Measurements from ENCODE around the gene SZT2. TPM values are rescaled to one million over a fixed set of nuclear protein-coding genes. Genes with fewer than 3 reads are reported as not detected.

Gene SZT2
- total RNA-seq, 1 donor from 2014 or later = 139 TPM

DNA sequence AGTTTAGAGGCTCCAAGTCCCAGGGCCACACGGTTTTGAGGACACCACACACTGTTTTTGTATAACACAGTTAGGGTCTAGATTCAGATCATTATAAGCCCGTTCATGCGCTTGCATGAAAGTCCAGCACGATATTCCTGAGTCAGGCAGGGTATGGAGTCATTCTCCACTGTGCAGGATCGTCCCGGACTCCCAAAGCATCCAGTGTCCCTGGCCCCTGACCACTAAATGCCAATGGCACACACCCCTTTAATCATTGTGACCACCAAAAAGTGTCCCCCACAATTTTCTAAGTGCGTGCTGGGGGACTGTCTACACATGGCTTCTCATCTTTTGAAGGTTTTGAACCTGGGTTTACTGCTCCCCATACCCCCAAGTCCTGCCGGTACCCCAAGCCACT is 113.8 kb downstream of the SZT2 start:
- ChIA-PET CTCF (no interaction called here), POLR2A (no interaction called here)
- TF ChIP-seq, protein P1, sequence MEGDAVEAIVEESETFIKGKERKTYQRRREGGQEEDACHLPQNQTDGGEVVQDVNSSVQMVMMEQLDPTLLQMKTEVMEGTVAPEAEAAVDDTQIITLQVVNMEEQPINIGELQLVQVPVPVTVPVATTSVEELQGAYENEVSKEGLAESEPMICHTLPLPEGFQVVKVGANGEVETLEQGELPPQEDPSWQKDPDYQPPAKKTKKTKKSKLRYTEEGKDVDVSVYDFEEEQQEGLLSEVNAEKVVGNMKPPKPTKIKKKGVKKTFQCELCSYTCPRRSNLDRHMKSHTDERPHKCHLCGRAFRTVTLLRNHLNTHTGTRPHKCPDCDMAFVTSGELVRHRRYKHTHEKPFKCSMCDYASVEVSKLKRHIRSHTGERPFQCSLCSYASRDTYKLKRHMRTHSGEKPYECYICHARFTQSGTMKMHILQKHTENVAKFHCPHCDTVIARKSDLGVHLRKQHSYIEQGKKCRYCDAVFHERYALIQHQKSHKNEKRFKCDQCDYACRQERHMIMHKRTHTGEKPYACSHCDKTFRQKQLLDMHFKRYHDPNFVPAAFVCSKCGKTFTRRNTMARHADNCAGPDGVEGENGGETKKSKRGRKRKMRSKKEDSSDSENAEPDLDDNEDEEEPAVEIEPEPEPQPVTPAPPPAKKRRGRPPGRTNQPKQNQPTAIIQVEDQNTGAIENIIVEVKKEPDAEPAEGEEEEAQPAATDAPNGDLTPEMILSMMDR (IDR thresholded peaks at IDR 0.05) = no peak
- peaks cover 22% of the 10 kb centered on the region for H3K27me3 Mint-ChIP-seq
- H3K4me1 Mint-ChIP-seq = no peaks in the 10 kb centered on the region
- intact Hi-C loops (cut with micrococcal nuclease) = no loop called here
- H3K36me3 Mint-ChIP-seq (ENCODE audit: low read depth) = no peaks in the 10 kb centered on the region
- no peak overlapping the region for H3K27ac Mint-ChIP-seq
- no peak overlapping the region for H3K4me3 Mint-ChIP-seq
- no peaks in the 10 kb centered on the region for H3K9me3 Mint-ChIP-seq
- ATAC-seq (ENCODE audit: low read depth) (no peak), DNase-seq (no peak)

Other genes starting within 250 kb of the SZT2 start
- gene EBNA1BP2, start 217.6 kb upstream of the SZT2 start, total RNA-seq = 59.9 and 61.8 TPM in 2 replicates
- gene CFAP57, start 217.6 kb upstream of the SZT2 start, total RNA-seq = 0.93 TPM in 1 of 2 replicates, not detected in the other
- gene TMEM125, start 119.9 kb upstream of the SZT2 start, total RNA-seq = not detected in 2 replicates
- gene C1orf210, start 104.3 kb upstream of the SZT2 start, total RNA-seq = not detected in 2 replicates
- not detected in 2 replicates for gene TIE1, start 88.9 kb upstream of the SZT2 start, total RNA-seq
- gene MPL, start 52.1 kb upstream of the SZT2 start, total RNA-seq = not detected in 2 replicates
- gene CDC20, start 30.9 kb upstream of the SZT2 start, total RNA-seq = 3.2 and 4.2 TPM in 2 replicates
- gene ELOVL1, start 21.9 kb upstream of the SZT2 start, total RNA-seq = 80.2 and 84.2 TPM in 2 replicates
- 33.8 and 37.2 TPM in 2 replicates for gene MED8, start 99 bp upstream of the SZT2 start, total RNA-seq
- gene HYI, start 64.0 kb downstream of the SZT2 start, total RNA-seq = 10.0 and 12.3 TPM in 2 replicates
- gene PTPRF, start 141.0 kb downstream of the SZT2 start, total RNA-seq = 0.10 TPM in 1 of 2 replicates, not detected in the other